AG09309 (cell line): Measurements from ENCODE around the gene PRKCH.

Experiments
- DNase-seq: peaks from one replicate; pipeline ENCODE4 v3.0.0-alpha.2; 2010; ENCODE audit warnings: low read depth
- H3K4me3 ChIP-seq: 2 replicates; pipeline ENCODE4 v1.5.1; 2011; ENCODE audit warnings: mild to moderate bottlenecking, low read depth, low read length, moderate library complexity; ENCODE audit not compliant: control insufficient read depth
- CTCF ChIP-seq: IDR thresholded peaks from 2 replicates; pipeline ENCODE4 v1.5.1; 2011; ENCODE audit warnings: mild to moderate bottlenecking, low read depth, low read length, inconsistent platforms; ENCODE audit not compliant: insufficient read depth, control insufficient read depth; ENCODE audit errors: missing control alignments

Gene PRKCH

GRCh38 chr14:61570549-61571290 is 249.3 kb downstream of the PRKCH start:
- H3K4me3 ChIP-seq, result no peak overlapping the region
- no peak for DNase-seq

GRCh38 chr14:61571917-61572316 is 250.5 kb downstream of the PRKCH start:
- no peak for TF ChIP-seq CTCF

More at GRCh38 chr14:61570549-61571290, 249.3 kb downstream of the PRKCH start:
- no peak for TF ChIP-seq CTCF

GRCh38 chr14:61573321-61573720 is 251.9 kb downstream of the PRKCH start:
- no peak for DNase-seq
- TF ChIP-seq CTCF, result no peak
- no peak overlapping the region for H3K4me3 ChIP-seq

More at GRCh38 chr14:61571917-61572316, 250.5 kb downstream of the PRKCH start:
- no peak overlapping the region for H3K4me3 ChIP-seq
- DNase-seq, result no peak

- no peak overlapping the region; the same call in 1 of the 2 replicates for H3K4me3 ChIP-seq
- no peak for DNase-seq
Measured at GRCh38 chr14:61573748-61574513, 252.6 kb downstream of the PRKCH start.

GRCh38 chr14:61574514-61574807 is 253.1 kb downstream of the PRKCH start:
- TF ChIP-seq CTCF, result no peak
- H3K4me3 ChIP-seq, result no peak overlapping the region
- DNase-seq, result no peak

More at GRCh38 chr14:61573748-61574513, 252.6 kb downstream of the PRKCH start:
- no peak for TF ChIP-seq CTCF

- no peak for DNase-seq
- no peak overlapping the region for H3K4me3 ChIP-seq
- no peak for TF ChIP-seq CTCF
Measured at GRCh38 chr14:61575126-61575525, 253.7 kb downstream of the PRKCH start.
